ENCODE measurements around the gene RPL18A. TPM values are rescaled to one million over a fixed set of nuclear protein-coding genes. Genes with fewer than 3 reads are reported as not detected.

RPL18A gene
- total and polyA plus RNA-seq, 10 of the 15 experiments (the other 5 are each of a cell fraction or from before 2014, with no cell fraction given) = 1,181 to 3,774 (median 2,300) TPM

DNA sequence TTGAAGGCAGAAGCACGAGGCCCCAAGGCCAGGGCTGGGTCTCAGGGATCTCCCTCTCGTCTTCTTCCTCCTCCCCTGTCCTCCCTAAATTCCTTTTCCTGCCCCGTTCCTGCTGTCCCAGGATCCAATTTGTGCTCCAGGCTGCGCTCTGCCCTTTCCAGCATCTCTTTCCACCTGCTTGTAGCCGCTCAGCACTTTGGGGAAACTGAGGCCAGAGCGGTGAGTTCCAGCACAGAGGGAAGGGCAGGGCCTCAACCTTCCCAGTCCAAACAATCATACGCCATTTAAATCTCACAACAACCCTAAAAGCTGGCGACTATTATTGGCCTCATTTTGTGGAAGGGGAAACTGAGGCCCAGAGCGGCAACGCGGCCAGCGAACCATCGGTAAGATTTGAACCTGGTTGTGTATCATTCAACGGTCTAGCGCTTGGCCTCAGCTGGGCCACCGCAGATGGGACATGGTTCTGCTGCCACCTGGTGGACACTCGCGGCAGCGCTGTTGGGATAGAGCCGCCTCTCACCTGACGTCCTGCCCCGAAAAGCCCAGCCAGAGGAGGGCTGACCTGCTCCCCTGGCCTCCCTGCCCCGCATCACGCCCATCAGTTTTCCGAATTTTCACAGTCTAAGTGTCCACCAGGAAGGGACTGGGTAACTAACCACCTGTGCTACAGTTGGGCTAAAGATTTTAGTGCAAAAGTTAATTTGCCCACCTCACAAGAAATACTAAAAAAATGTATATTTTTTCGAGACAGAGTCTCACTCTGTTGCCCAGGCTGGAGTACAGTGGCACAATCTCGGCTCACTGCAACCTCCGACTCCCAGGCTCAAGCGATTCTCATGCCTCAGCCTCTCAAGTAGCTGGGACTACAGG lies 4.2 kb upstream of the RPL18A start (continued):
- TF ChIP-seq, protein P1, sequence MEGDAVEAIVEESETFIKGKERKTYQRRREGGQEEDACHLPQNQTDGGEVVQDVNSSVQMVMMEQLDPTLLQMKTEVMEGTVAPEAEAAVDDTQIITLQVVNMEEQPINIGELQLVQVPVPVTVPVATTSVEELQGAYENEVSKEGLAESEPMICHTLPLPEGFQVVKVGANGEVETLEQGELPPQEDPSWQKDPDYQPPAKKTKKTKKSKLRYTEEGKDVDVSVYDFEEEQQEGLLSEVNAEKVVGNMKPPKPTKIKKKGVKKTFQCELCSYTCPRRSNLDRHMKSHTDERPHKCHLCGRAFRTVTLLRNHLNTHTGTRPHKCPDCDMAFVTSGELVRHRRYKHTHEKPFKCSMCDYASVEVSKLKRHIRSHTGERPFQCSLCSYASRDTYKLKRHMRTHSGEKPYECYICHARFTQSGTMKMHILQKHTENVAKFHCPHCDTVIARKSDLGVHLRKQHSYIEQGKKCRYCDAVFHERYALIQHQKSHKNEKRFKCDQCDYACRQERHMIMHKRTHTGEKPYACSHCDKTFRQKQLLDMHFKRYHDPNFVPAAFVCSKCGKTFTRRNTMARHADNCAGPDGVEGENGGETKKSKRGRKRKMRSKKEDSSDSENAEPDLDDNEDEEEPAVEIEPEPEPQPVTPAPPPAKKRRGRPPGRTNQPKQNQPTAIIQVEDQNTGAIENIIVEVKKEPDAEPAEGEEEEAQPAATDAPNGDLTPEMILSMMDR (IDR thresholded peaks at IDR 0.05 in 2 of 3, conservative IDR thresholded peaks at IDR 0.05 in 1 of 3; ENCODE audit: control insufficient read depth in 2 of 3, extremely low read depth in 1 of 3, insufficient read depth in 1 of 3, low read depth in 3 of 3, low read length in 3 of 3) = peak; percentile 97 to 99 (median 99); a peak in 5 of 6 replicates
- peak; percentile 64 for TF ChIP-seq RELA (IDR thresholded peaks at IDR 0.05; ENCODE audit: borderline replicate concordance, partially characterized antibody)
- no peak for TF ChIP-seq GABPA (IDR thresholded peaks at IDR 0.05; ENCODE audit: low read depth)
- TF ChIP-seq, protein P2, sequence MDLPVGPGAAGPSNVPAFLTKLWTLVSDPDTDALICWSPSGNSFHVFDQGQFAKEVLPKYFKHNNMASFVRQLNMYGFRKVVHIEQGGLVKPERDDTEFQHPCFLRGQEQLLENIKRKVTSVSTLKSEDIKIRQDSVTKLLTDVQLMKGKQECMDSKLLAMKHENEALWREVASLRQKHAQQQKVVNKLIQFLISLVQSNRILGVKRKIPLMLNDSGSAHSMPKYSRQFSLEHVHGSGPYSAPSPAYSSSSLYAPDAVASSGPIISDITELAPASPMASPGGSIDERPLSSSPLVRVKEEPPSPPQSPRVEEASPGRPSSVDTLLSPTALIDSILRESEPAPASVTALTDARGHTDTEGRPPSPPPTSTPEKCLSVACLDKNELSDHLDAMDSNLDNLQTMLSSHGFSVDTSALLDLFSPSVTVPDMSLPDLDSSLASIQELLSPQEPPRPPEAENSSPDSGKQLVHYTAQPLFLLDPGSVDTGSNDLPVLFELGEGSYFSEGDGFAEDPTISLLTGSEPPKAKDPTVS (IDR thresholded peaks at IDR 0.05; ENCODE audit: low read depth, low read length) = no peak
- no peak for TF ChIP-seq SPI1 (IDR thresholded peaks at IDR 0.05; ENCODE audit: borderline replicate concordance, insufficient read depth, low read depth, low read length)
- TF ChIP-seq BCL11A (IDR thresholded peaks at IDR 0.05; ENCODE audit: low read depth, low read length) = no peak
- no peak for TF ChIP-seq MYC (IDR thresholded peaks at IDR 0.05; ENCODE audit: insufficient read depth, insufficient read length, insufficient replicate concordance, low read length, severe bottlenecking)
- no peak for TF ChIP-seq YY1 (IDR thresholded peaks at IDR 0.05; ENCODE audit: low read depth, low read length)
- TF ChIP-seq, protein P3, sequence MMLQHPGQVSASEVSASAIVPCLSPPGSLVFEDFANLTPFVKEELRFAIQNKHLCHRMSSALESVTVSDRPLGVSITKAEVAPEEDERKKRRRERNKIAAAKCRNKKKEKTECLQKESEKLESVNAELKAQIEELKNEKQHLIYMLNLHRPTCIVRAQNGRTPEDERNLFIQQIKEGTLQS (IDR thresholded peaks at IDR 0.05; ENCODE audit: borderline replicate concordance, extremely low read depth, low read depth, low read length) = no peak
- TF ChIP-seq SMARCA5 (IDR thresholded peaks at IDR 0.05) = peak; percentile 57; the same call in 1 of the 2 replicates
- 0 out of 2 replicates have a peak, but pooled peaks have one; percentile 54 for TF ChIP-seq LARP7 (IDR thresholded peaks at IDR 0.05)
- TF ChIP-seq ESRRA (IDR thresholded peaks at IDR 0.05; ENCODE audit: low read length) = no peak
- TF ChIP-seq IRF4 (IDR thresholded peaks at IDR 0.05; ENCODE audit: low read depth, low read length) = no peak
- TF ChIP-seq PAX5 (IDR thresholded peaks at IDR 0.05; ENCODE audit: borderline replicate concordance, low read depth, low read length) = 0 out of 2 replicates have a peak, but pooled peaks have one; percentile 20
- 0 out of 2 replicates have a peak, but pooled peaks have one; percentile 51 for TF ChIP-seq SIN3A (IDR thresholded peaks at IDR 0.05; ENCODE audit: low read depth, low read length)
- TF ChIP-seq ZNF622 (IDR thresholded peaks at IDR 0.05) = no peak
- TF ChIP-seq, protein P4, sequence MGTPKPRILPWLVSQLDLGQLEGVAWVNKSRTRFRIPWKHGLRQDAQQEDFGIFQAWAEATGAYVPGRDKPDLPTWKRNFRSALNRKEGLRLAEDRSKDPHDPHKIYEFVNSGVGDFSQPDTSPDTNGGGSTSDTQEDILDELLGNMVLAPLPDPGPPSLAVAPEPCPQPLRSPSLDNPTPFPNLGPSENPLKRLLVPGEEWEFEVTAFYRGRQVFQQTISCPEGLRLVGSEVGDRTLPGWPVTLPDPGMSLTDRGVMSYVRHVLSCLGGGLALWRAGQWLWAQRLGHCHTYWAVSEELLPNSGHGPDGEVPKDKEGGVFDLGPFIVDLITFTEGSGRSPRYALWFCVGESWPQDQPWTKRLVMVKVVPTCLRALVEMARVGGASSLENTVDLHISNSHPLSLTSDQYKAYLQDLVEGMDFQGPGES (IDR thresholded peaks at IDR 0.05) = 0 out of 2 replicates have a peak, but pooled peaks have one; percentile 49
- TF ChIP-seq EP300 (IDR thresholded peaks at IDR 0.05; ENCODE audit: borderline replicate concordance in 1 of 2, control insufficient read depth in 1 of 2, low read depth in 2 of 2, low read length in 2 of 2) = no peak
- no peak for TF ChIP-seq FOS (IDR thresholded peaks at IDR 0.05; ENCODE audit: borderline replicate concordance, extremely low read depth, insufficient read length)
- TF ChIP-seq, protein P5, sequence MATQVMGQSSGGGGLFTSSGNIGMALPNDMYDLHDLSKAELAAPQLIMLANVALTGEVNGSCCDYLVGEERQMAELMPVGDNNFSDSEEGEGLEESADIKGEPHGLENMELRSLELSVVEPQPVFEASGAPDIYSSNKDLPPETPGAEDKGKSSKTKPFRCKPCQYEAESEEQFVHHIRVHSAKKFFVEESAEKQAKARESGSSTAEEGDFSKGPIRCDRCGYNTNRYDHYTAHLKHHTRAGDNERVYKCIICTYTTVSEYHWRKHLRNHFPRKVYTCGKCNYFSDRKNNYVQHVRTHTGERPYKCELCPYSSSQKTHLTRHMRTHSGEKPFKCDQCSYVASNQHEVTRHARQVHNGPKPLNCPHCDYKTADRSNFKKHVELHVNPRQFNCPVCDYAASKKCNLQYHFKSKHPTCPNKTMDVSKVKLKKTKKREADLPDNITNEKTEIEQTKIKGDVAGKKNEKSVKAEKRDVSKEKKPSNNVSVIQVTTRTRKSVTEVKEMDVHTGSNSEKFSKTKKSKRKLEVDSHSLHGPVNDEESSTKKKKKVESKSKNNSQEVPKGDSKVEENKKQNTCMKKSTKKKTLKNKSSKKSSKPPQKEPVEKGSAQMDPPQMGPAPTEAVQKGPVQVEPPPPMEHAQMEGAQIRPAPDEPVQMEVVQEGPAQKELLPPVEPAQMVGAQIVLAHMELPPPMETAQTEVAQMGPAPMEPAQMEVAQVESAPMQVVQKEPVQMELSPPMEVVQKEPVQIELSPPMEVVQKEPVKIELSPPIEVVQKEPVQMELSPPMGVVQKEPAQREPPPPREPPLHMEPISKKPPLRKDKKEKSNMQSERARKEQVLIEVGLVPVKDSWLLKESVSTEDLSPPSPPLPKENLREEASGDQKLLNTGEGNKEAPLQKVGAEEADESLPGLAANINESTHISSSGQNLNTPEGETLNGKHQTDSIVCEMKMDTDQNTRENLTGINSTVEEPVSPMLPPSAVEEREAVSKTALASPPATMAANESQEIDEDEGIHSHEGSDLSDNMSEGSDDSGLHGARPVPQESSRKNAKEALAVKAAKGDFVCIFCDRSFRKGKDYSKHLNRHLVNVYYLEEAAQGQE (IDR thresholded peaks at IDR 0.05; ENCODE audit: low read depth, low read length) = no peak
